ENCODE results near the gene PPP2R3A.

The PPP2R3A gene

DNA sequence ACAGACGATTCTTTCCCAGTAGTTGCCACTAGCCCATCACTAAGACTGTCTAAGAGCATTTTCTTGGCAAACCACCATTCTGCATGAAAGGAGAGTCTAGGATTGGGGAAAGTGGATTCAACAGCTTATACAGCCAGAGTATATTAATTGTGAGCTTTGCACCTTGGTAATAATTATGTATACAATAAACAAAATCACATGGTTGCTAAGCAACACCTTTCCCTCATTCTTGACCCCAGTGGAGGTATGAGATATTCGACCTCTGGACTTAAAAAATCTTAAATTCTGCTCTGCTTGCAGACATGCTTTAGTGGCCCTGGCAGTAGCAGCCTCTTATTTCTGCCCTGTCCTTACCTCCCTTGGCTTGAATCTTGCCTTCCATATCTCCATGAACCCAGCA is 73.1 kb downstream of the PPP2R3A start:
- H3K4me3 ChIP-seq (ENCODE audit: control insufficient read depth, low read depth, low read length), result no peak overlapping the region
- TF ChIP-seq, protein P1, sequence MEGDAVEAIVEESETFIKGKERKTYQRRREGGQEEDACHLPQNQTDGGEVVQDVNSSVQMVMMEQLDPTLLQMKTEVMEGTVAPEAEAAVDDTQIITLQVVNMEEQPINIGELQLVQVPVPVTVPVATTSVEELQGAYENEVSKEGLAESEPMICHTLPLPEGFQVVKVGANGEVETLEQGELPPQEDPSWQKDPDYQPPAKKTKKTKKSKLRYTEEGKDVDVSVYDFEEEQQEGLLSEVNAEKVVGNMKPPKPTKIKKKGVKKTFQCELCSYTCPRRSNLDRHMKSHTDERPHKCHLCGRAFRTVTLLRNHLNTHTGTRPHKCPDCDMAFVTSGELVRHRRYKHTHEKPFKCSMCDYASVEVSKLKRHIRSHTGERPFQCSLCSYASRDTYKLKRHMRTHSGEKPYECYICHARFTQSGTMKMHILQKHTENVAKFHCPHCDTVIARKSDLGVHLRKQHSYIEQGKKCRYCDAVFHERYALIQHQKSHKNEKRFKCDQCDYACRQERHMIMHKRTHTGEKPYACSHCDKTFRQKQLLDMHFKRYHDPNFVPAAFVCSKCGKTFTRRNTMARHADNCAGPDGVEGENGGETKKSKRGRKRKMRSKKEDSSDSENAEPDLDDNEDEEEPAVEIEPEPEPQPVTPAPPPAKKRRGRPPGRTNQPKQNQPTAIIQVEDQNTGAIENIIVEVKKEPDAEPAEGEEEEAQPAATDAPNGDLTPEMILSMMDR (conservative IDR thresholded peaks at IDR 0.05; ENCODE audit: control insufficient read depth, insufficient read depth, low read depth, low read length), result no peak
- no peak for DNase-seq (ENCODE audit: low read depth)

DNA sequence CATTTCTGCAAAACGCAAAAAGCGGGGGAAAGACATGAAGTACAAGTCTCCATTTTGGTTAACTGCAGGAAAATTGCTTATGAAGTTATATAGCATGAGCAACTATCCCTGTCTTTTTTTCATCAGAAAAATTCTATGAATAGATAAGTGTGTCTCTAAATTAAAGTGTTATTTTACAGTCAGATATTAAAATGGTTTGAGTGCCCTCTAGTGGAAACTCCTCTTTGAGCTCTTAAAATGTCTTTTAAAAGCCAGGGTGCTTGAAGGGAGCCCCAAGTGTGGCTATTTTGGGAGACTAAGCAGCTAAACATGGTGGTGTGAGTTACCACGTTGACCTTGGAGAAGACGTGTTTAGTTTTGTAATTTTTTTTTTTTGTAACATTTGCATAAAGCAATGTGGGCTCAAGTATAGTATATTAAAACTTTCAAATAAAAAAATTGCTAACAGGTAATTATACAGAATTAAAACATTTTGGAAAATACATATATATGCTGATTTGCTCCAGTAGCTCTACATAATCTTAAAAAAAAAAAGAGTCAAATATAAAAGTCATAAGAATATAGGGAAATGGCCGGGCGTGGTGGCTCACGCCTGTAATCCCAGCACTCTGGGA is 77.2 kb downstream of the PPP2R3A start:
- peak; percentile 74 for DNase-seq (ENCODE audit: low read depth)
- H3K4me3 ChIP-seq (ENCODE audit: control insufficient read depth, low read depth, low read length), result no peak overlapping the region
- TF ChIP-seq, protein P1 (conservative IDR thresholded peaks at IDR 0.05; ENCODE audit: control insufficient read depth, insufficient read depth, low read depth, low read length), result peak; percentile 60

DNA sequence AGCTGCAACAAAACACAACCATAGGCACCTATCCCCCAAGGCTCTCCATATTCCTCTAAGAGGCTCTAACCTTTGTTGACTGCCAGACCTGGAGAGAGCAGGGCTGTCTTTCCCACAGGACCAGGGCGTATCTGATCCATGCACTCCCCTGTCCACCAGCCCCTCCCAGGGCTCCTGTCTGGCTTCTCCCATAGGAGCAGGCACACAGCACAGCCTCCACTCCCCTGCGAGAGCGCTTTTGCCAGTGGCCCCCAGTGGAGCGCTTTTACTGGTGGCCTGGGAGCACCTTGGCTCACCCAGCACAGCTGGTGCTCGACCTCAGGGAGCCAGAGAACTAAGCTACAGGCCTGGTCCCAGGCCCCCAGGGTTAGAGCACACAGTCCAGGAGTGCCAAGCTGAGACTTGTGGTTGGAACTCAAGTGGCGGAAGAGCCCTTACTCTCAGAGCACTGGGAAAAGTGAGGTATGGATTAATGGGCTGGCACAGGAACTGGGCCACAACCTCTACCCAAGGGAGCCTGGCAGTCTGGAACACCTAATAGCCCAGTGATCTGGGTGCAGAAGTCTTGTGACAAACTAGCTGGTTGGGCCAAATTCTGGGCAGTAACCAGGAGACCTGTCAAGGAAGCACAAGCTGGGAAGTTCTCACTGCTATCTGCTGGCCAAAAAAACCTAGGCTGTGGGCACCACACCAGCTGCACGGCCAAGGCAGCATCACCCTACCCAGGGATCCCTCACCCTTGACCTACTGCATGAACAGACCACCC is 79.6 kb downstream of the PPP2R3A start:
- no peak for DNase-seq (ENCODE audit: low read depth)
- no peak overlapping the region for H3K4me3 ChIP-seq (ENCODE audit: control insufficient read depth, low read depth, low read length)
- TF ChIP-seq, protein P1 (conservative IDR thresholded peaks at IDR 0.05; ENCODE audit: control insufficient read depth, insufficient read depth, low read depth, low read length), result no peak

DNA sequence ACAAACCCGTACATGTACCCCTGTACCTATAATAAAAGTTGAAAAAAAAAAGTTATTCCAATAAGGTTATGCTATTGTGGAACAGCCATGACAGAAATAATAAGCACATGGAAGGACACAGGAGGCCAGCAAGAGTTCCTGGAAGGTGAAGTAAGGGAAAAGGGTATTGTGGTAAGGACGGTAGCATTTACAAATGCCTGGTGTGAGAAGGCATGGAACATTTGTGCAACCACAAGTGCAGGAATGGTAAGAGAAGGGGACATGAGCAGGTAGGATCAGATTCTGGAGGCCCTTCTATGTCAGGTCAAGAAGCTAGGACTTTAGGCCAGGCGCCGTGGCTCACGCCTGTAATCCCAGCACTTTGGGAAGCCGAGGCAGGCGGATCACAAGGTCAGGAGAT is 82.5 kb downstream of the PPP2R3A start:
- DNase-seq (ENCODE audit: low read depth), result no peak
- TF ChIP-seq, protein P1 (conservative IDR thresholded peaks at IDR 0.05; ENCODE audit: control insufficient read depth, insufficient read depth, low read depth, low read length), result no peak
- H3K4me3 ChIP-seq (ENCODE audit: control insufficient read depth, low read depth, low read length), result no peak overlapping the region

DNA sequence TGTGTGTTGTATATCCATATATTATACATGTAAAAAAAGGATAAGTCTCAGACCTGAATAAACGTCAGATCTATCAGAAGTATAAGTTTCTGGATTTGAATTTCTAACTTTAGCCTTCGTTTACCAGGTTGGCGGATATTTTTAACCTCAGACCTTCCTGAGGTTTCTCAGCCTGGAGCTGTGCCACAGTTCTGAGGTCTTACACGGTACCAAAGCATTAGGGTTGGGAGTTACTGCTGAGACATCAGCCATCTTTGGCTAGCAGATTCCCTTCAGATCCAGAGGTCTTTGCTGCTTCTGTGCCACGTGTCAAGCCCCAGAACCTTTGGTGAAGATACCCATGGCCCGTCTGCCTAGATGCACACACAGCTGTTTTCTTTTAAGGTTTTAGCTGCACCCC is 84.7 kb downstream of the PPP2R3A start:
- TF ChIP-seq, protein P1 (conservative IDR thresholded peaks at IDR 0.05; ENCODE audit: control insufficient read depth, insufficient read depth, low read depth, low read length), result no peak
- DNase-seq (ENCODE audit: low read depth), result no peak
- H3K4me3 ChIP-seq (ENCODE audit: control insufficient read depth, low read depth, low read length), result no peak overlapping the region

DNA sequence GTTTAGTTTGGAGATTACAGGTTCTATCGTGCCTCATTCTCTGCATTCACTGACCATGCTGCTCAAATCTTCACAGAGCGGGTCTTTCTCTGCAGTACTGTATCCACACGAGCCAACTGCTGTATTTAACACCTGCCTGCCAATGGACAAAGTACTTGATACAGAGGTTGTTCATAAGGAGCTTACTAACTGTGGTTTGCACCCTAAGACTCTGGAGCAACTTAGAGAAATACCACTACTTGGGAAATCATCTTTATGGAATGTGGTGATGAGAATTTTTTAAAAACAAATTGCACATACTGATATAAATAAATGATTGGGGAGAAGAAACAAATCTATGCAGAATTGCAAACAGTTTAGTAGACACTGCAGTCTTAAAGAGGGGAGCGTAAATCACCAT is 90.0 kb downstream of the PPP2R3A start:
- DNase-seq (ENCODE audit: low read depth), result no peak
- H3K4me3 ChIP-seq (ENCODE audit: control insufficient read depth, low read depth, low read length), result no peak overlapping the region
- TF ChIP-seq, protein P1 (conservative IDR thresholded peaks at IDR 0.05; ENCODE audit: control insufficient read depth, insufficient read depth, low read depth, low read length), result no peak
